Kidney epithelial cell (primary cell): Measurements from ENCODE around the gene LDB2. TPM values are rescaled to one million over a fixed set of nuclear protein-coding genes. Genes with fewer than 3 reads are reported as not detected.

Source experiments
- DNase-seq: peaks from one replicate; pipeline ENCODE4 v3.0.0-alpha.2; 2010; ENCODE audit warnings: low read depth
- H3K27me3 ChIP-seq: 2 replicates; pipeline ENCODE4 v1.6.0; 2011; ENCODE audit warnings: low read length; ENCODE audit not compliant: control insufficient read depth, insufficient read depth
- H3K36me3 ChIP-seq: 2 replicates; pipeline ENCODE4 v1.5.1; 2011; ENCODE audit warnings: low read length; ENCODE audit not compliant: control insufficient read depth, insufficient read depth
- H3K4me3 ChIP-seq: 2 replicates; pipeline ENCODE4 v1.5.1; 2011; ENCODE audit warnings: low read depth, mild to moderate bottlenecking, control low read depth, low read length
- CTCF ChIP-seq: IDR thresholded peaks from 2 replicates; pipeline ENCODE4 v1.5.1; 2011; ENCODE audit warnings: mild to moderate bottlenecking, moderate library complexity, low read length, control low read depth, inconsistent platforms; ENCODE audit not compliant: insufficient read depth, poor library complexity, severe bottlenecking
- total RNA-seq: library from RNA; depleted of rRNA; stranded (reverse); fragments of >200 nt; gene quantifications from 2 replicates; pipeline ENCODE4 v1.2.3, GENCODE V29; 2015

The LDB2 gene
- total RNA-seq, 1 donor from 2014 or later = 0.46 TPM

- Histone ChIP-seq H3K4me3 (no peak overlapping the region), H3K27me3 (no peaks in the 10 kb centered on the region), H3K36me3 (no peaks in the 10 kb centered on the region)
- no peak for TF ChIP-seq CTCF
- DNase-seq = no peak
These were observed 210.6 kb downstream of the LDB2 start for GRCh38 chr4:16687845-16688244.

- Histone ChIP-seq H3K4me3 (no peak overlapping the region), H3K27me3 (no peaks in the 10 kb centered on the region), H3K36me3 (no peaks in the 10 kb centered on the region)
- no peak for TF ChIP-seq CTCF
- no peak for DNase-seq
These were observed 211.4 kb downstream of the LDB2 start for GRCh38 chr4:16687011-16687410.

- no peaks in the 10 kb centered on the region for H3K27me3 ChIP-seq
- TF ChIP-seq CTCF = no peak
- H3K4me3 ChIP-seq = no peak overlapping the region
- peak; percentile 23 for DNase-seq
- no peaks in the 10 kb centered on the region for H3K36me3 ChIP-seq
These were observed 212.2 kb downstream of the LDB2 start for GRCh38 chr4:16686195-16686594.

- no peaks in the 10 kb centered on the region for H3K36me3 ChIP-seq
- no peak for DNase-seq
- no peaks in the 10 kb centered on the region for H3K27me3 ChIP-seq
- TF ChIP-seq CTCF = no peak
- no peak overlapping the region for H3K4me3 ChIP-seq
These were observed 212.9 kb downstream of the LDB2 start for GRCh38 chr4:16685536-16685935.

- no peak for DNase-seq
- no peaks in the 10 kb centered on the region for H3K36me3 ChIP-seq
- no peak for TF ChIP-seq CTCF
- no peaks in the 10 kb centered on the region for H3K27me3 ChIP-seq
- H3K4me3 ChIP-seq = no peak overlapping the region
These were observed 213.5 kb downstream of the LDB2 start for GRCh38 chr4:16684935-16685334.

- TF ChIP-seq CTCF = no peak
- H3K4me3 ChIP-seq = no peak overlapping the region
- no peaks in the 10 kb centered on the region for H3K27me3 ChIP-seq
- no peaks in the 10 kb centered on the region for H3K36me3 ChIP-seq
- DNase-seq = no peak
These were observed 214.3 kb downstream of the LDB2 start for GRCh38 chr4:16684097-16684496.
